K562 (cell line): ENCODE data around the gene PSMA7. TPM values are rescaled to one million over a fixed set of nuclear protein-coding genes. Genes with fewer than 3 reads are reported as not detected.

ENCODE experiments used
- ATF3 ChIP-seq, 2 experiments: fragments of 450-650 bp in 1 of 2; sonication (generic) in 1 of 2; formaldehyde crosslinking in 1 of 2; IDR thresholded peaks in 1 of 2; conservative IDR thresholded peaks in 1 of 2; 2 replicates each; pipeline versions ENCODE4 v1.6.1 to v1.8.1; 2016 to 2023; ENCODE audit warnings: mild to moderate bottlenecking in 2 of 2, moderate library complexity in 2 of 2, inconsistent platforms in 1 of 2, missing genetic modification reagents in 1 of 2
- BRCA1 ChIP-seq, 2 experiments: fragments of 450-650 bp in 1 of 2; sonication (generic) in 1 of 2; formaldehyde crosslinking in 1 of 2; IDR thresholded peaks; 2 replicates each; pipeline versions ENCODE4 v1.5.0 to v1.6.1; 2017 to 2020; ENCODE audit warnings: mild to moderate bottlenecking in 1 of 2, missing genetic modification reagents in 1 of 2
- CBX8 ChIP-seq: fragments of 200-600 bp; sonication (generic); IDR thresholded peaks from 2 replicates; pipeline ENCODE4 v1.6.1; 2012; ENCODE audit warnings: borderline replicate concordance, mixed run types, low read depth, mild to moderate bottlenecking, moderate library complexity, mixed read lengths, low read length, control low read depth, inconsistent platforms; ENCODE audit not compliant: poor library complexity, severe bottlenecking; ENCODE audit errors: extremely low read depth
- COPS2 ChIP-seq: fragments of 450-650 bp; conservative IDR thresholded peaks from 2 replicates; pipeline ENCODE4 v1.6.1; 2016; ENCODE audit warnings: mild to moderate bottlenecking, moderate library complexity
- FOXA1 ChIP-seq: fragments of 450-650 bp; IDR thresholded peaks from 2 replicates; pipeline ENCODE4 v1.6.1; 2016; ENCODE audit warnings: mild to moderate bottlenecking, borderline replicate concordance
- HES1 ChIP-seq: fragments of 450-650 bp; IDR thresholded peaks from 2 replicates; pipeline ENCODE4 v1.6.1; 2016; ENCODE audit warnings: low read depth, mild to moderate bottlenecking, moderate library complexity
- HMGN3 ChIP-seq: IDR thresholded peaks from 2 replicates; pipeline ENCODE4 v1.6.1; 2011; ENCODE audit warnings: borderline replicate concordance, low read depth, mild to moderate bottlenecking, mixed read lengths, low read length; ENCODE audit not compliant: insufficient read length; ENCODE audit errors: extremely low read depth
- ILK ChIP-seq: fragments of 450-650 bp; IDR thresholded peaks from 2 replicates; pipeline ENCODE4 v1.6.1; 2016; ENCODE audit warnings: missing genetic modification characterization, low read depth, mild to moderate bottlenecking, missing compliant biosample characterization, moderate library complexity, borderline replicate concordance
- MLX ChIP-seq, 2 experiments: fragments of 450-650 bp in 1 of 2; sonication (generic) in 1 of 2; formaldehyde crosslinking; conservative IDR thresholded peaks; 2 replicates each; pipeline versions ENCODE4 v1.4.0 to v1.8.1; 2020 to 2022; ENCODE audit warnings: mild to moderate bottlenecking in 1 of 2, missing genetic modification reagents in 1 of 2
- NR4A1 ChIP-seq, 2 experiments: fragments of 250-450 bp in 1 of 2; fragments of 450-650 bp in 1 of 2; sonication (Bioruptor Pico) in 1 of 2; IDR thresholded peaks; 2 replicates each; pipeline versions ENCODE4 v1.4.0 to v1.6.1; 2016 to 2020; ENCODE audit warnings: mild to moderate bottlenecking in 2 of 2, missing compliant biosample characterization in 1 of 2, missing genetic modification characterization in 1 of 2, moderate library complexity in 1 of 2
- SMARCC2 ChIP-seq: fragments of 450-650 bp; IDR thresholded peaks from 2 replicates; pipeline ENCODE4 v1.6.1; 2017; ENCODE audit warnings: antibody characterized with exemption, moderate library complexity, mild to moderate bottlenecking, low read depth
- SRSF3 ChIP-seq: fragments of 200-400 bp; formaldehyde crosslinking; IDR thresholded peaks from 2 replicates; pipeline ENCODE4 v1.6.1; 2016; ENCODE audit warnings: mild to moderate bottlenecking, low read length, moderate library complexity; ENCODE audit not compliant: insufficient read depth
- TBP ChIP-seq: optimal IDR thresholded peaks from 2 replicates; pipeline ENCODE3; 2011; ENCODE audit warnings: low read depth, low read length, improper control_type of control experiment
- ZFP36 ChIP-seq: fragments of 150-350 bp; IDR thresholded peaks from 2 replicates; pipeline ENCODE4 v1.6.1; 2018; ENCODE audit warnings: low read length, low read depth; ENCODE audit not compliant: partially characterized antibody
- ZNF124 ChIP-seq: sonication (generic); formaldehyde crosslinking; IDR thresholded peaks from 2 replicates; pipeline ENCODE4 v1.8.1; 2022; ENCODE audit warnings: missing genetic modification reagents
- ZNF280A ChIP-seq: fragments of 450-650 bp; IDR thresholded peaks from 2 replicates; pipeline ENCODE4 v1.6.1; 2018; ENCODE audit warnings: mild to moderate bottlenecking, low read depth; ENCODE audit not compliant: partially characterized antibody
- ZNF436 ChIP-seq: fragments of 250-450, 450-650 bp; sonication (Bioruptor Pico); formaldehyde crosslinking; IDR thresholded peaks from 2 replicates; pipeline ENCODE4 v1.7.0; 2020; ENCODE audit warnings: mild to moderate bottlenecking
- ZNF696 ChIP-seq: fragments of 250-450 bp; sonication (Bioruptor Pico); conservative IDR thresholded peaks from 2 replicates; pipeline ENCODE4 v1.4.0; 2020; ENCODE audit warnings: mild to moderate bottlenecking, moderate library complexity
- polyA plus RNA-seq, 8 experiments: library from polyadenylated mRNA; depleted of rRNA in 4 of 8; stranded (reverse) in 5 of 8; unstranded in 3 of 8; fragments of >200 nt; fragmentation: Nextera tagmentation in 2 of 8; fragmentation: Illumina TruSeq in 1 of 8; extraction: Ambion mirVana in 2 of 8; extraction: Trizol in 1 of 8; gene quantifications; 2 replicates each; pipeline versions ENCODE4 v1.2.1 to v1.2.3, GENCODE V29; 2011 to 2014; ENCODE audit warnings: inconsistent platforms in 1 of 8, missing spikeins in 1 of 8
- total RNA-seq, 7 experiments: library from RNA; depleted of rRNA in 6 of 7; stranded (reverse); fragments of >200 nt in 6 of 7; fragmentation: Illumina TruSeq in 2 of 7; extraction: Trizol in 2 of 7; gene quantifications; 2 replicates each; pipeline versions ENCODE4 v1.2.1 to v1.2.3, GENCODE V29; 2011 to 2021; ENCODE audit warnings: low replicate concordance in 1 of 7
- TF ChIP-seq, protein P1 (sequence below): fragments of 450-650 bp; conservative IDR thresholded peaks from 2 replicates; pipeline ENCODE4 v1.6.1; 2016; ENCODE audit warnings: missing genetic modification characterization, low read depth, mild to moderate bottlenecking, control low read depth, missing compliant biosample characterization

The PSMA7 gene
- total and polyA plus RNA-seq, 9 of the 15 experiments (the other 6 are each of a cell fraction or from before 2014, with no cell fraction given): 257 to 510 (median 393) TPM

GRCh38 chr20:62143081-62143956 lies at the start of gene PSMA7, which contains the start of gene SS18L1 (continued):
- TF ChIP-seq ZNF280A: no peak
- TF ChIP-seq TBP: peak; percentile 47
- TF ChIP-seq, protein P1, sequence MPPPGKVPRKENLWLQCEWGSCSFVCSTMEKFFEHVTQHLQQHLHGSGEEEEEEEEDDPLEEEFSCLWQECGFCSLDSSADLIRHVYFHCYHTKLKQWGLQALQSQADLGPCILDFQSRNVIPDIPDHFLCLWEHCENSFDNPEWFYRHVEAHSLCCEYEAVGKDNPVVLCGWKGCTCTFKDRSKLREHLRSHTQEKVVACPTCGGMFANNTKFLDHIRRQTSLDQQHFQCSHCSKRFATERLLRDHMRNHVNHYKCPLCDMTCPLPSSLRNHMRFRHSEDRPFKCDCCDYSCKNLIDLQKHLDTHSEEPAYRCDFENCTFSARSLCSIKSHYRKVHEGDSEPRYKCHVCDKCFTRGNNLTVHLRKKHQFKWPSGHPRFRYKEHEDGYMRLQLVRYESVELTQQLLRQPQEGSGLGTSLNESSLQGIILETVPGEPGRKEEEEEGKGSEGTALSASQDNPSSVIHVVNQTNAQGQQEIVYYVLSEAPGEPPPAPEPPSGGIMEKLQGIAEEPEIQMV: no peak
- TF ChIP-seq SMARCC2: no peak
- no peak for TF ChIP-seq COPS2
- no peak for TF ChIP-seq BRCA1 (IDR thresholded peaks at IDR 0.05)
- no peak for TF ChIP-seq BRCA1 (CRISPR knock-in tag; IDR thresholded peaks at IDR 0.05)
- no peak for TF ChIP-seq ZFP36
- no peak for TF ChIP-seq ZNF696 (CRISPR knock-in tag)
- peak; percentile 75 for TF ChIP-seq HMGN3
- no peak for TF ChIP-seq FOXA1
- no peak for TF ChIP-seq CBX8
- TF ChIP-seq HES1: no peak
- TF ChIP-seq ZNF124 (CRISPR knock-in tag): no peak
- TF ChIP-seq NR4A1 (CRISPR knock-in tag; IDR thresholded peaks at IDR 0.05): no peak
- no peak for TF ChIP-seq NR4A1 (tag; IDR thresholded peaks at IDR 0.05)
- TF ChIP-seq MLX (CRISPR knock-in tag; conservative IDR thresholded peaks at IDR 0.05): no peak
- no peak for TF ChIP-seq ZNF436 (CRISPR knock-in tag)
- TF ChIP-seq ATF3 (IDR thresholded peaks at IDR 0.05): no peak
- no peak for TF ChIP-seq ATF3 (CRISPR knock-in tag; conservative IDR thresholded peaks at IDR 0.05)
- TF ChIP-seq ILK (tag): no peak
- no peak for TF ChIP-seq SRSF3
